HG03521 (cell line): ENCODE measurements around the gene SSC5D.

Source experiments
- ATAC-seq: cut with Tn5 transposase; IDR thresholded peaks from one replicate; pipeline ENCODE4 v1.9.1; 2021; ENCODE audit warnings: mild to moderate bottlenecking, moderate library complexity; ENCODE audit not compliant: unreplicated experiment

Gene SSC5D

GRCh38 chr19:55552620-55553019 is 64.4 kb downstream of the SSC5D start:
- ATAC-seq: no peak

- ATAC-seq: no peak
Observed at GRCh38 chr19:55553217-55554182, 65.3 kb downstream of the SSC5D start.

- no peak for ATAC-seq
Observed at GRCh38 chr19:55554302-55554701, 66.1 kb downstream of the SSC5D start.

DNA sequence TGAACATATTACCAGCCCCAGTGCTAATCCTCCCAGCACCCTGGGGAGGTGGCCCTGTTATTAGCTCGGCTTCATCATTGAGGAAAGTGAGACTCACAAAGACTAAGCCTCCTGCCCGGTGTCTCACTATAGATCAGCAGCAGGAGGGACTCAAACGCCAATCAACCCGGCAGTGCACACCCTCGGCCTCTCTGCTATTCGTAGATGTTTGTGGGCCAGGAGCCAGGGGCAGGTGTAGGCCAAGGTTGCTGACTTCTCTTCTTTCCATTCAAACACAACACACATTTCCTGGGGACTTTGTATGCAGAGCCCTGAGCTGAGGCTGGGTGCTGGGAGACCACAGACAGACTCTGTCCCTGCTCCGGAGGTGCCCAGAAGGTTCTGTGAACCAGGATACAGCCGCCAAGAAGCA is 66.5 kb downstream of the SSC5D start:
- ATAC-seq: no peak

DNA sequence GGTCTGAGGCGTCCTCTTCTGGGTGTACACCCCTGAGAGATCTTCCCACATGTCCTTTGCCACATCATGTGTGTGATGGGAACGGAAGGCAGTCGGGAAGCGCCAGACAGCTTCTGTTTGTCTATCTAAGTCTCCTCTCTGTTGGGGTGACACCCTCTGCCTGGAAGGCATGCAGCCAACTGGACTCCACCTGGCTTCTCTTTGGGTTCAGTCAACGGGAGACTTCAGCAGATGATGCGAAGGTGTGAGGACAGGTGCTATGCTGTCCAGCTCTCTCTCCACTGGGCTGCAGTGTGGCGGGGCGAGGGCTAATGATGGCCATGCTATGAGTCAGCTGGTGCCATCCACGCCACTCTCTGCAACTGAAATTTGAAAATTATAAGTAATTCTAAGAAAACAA is 71.4 kb downstream of the SSC5D start:
- no peak for ATAC-seq

- ATAC-seq: no peak
Observed at GRCh38 chr19:55563261-55563690, 75.0 kb downstream of the SSC5D start.

DNA sequence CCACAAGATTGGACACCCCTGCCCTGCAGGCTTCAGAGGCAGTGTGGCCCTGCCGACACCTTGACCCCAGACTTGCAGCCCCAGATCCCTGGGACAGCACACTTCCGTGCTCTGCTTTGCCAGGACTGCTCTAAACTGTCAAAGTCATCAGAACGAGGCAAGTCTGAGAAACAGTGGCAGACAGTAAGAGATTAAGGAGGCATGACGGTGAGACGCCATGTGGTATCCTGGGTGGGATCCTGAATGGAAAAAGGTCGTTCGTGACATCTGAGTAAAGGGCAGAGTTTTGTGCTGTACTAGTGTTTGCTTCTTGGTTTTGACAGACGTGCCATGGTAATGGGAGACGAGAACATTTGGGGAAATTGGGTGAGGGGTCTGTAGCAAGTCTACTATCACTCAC is 78.6 kb downstream of the SSC5D start:
- no peak for ATAC-seq

GRCh38 chr19:55567708-55568328 is 79.6 kb downstream of the SSC5D start:
- no peak for ATAC-seq
